ENCODE data around the gene RAD9A.

RAD9A gene

GRCh38 chr11:67364783-67365722, 26.7 kb upstream of the RAD9A start:
- TF ChIP-seq CTCF (IDR thresholded peaks at IDR 0.05) (no peak), ZFX (IDR thresholded peaks at IDR 0.05; ENCODE audit: borderline replicate concordance) (no peak)
- H3K27ac ChIP-seq, result no peak overlapping the region

GRCh38 chr11:67365736-67366444, 25.9 kb upstream of the RAD9A start:
- TF ChIP-seq CTCF (IDR thresholded peaks at IDR 0.05) (no peak), ZFX (IDR thresholded peaks at IDR 0.05; ENCODE audit: borderline replicate concordance) (no peak)
- no peak overlapping the region for H3K27ac ChIP-seq

- no peak overlapping the region for H3K27ac ChIP-seq
- TF ChIP-seq CTCF (IDR thresholded peaks at IDR 0.05) (no peak), ZFX (IDR thresholded peaks at IDR 0.05; ENCODE audit: borderline replicate concordance) (no peak)
Observed at GRCh38 chr11:67366546-67366945, 25.2 kb upstream of the RAD9A start.

GRCh38 chr11:67366961-67367760, 24.6 kb upstream of the RAD9A start:
- TF ChIP-seq ZFX (IDR thresholded peaks at IDR 0.05; ENCODE audit: borderline replicate concordance) (no peak), CTCF (IDR thresholded peaks at IDR 0.05) (no peak)
- H3K27ac ChIP-seq, result no peak overlapping the region

- H3K27ac ChIP-seq, result no peak overlapping the region
- TF ChIP-seq CTCF (IDR thresholded peaks at IDR 0.05) (no peak), ZFX (IDR thresholded peaks at IDR 0.05; ENCODE audit: borderline replicate concordance) (no peak)
Observed at GRCh38 chr11:67367761-67368227, 24.0 kb upstream of the RAD9A start.

GRCh38 chr11:67368621-67369020, 23.2 kb upstream of the RAD9A start:
- TF ChIP-seq CTCF (IDR thresholded peaks at IDR 0.05), result no peak
- no peak overlapping the region for H3K27ac ChIP-seq

Data from 22Rv1 (cell line).